ENCODE data around the gene TSPAN9.

Gene TSPAN9

GRCh38 chr12:3145546-3146310 is 68.5 kb downstream of the TSPAN9 start:
- no peak for DNase-seq

GRCh38 chr12:3147260-3147659 is 70.1 kb downstream of the TSPAN9 start:
- no peak for DNase-seq

GRCh38 chr12:3148366-3149000 is 71.3 kb downstream of the TSPAN9 start:
- no peak for DNase-seq

GRCh38 chr12:3149515-3150307 is 72.5 kb downstream of the TSPAN9 start:
- no peak for DNase-seq

GRCh38 chr12:3150308-3150670 is 73.1 kb downstream of the TSPAN9 start:
- DNase-seq, result no peak

GRCh38 chr12:3150931-3151835 is 74.0 kb downstream of the TSPAN9 start:
- no peak for DNase-seq

GRCh38 chr12:3152011-3152511 is 74.9 kb downstream of the TSPAN9 start:
- no peak for DNase-seq

GRCh38 chr12:3152892-3153291 is 75.7 kb downstream of the TSPAN9 start:
- DNase-seq, result no peak

GRCh38 chr12:3154006-3154405 is 76.8 kb downstream of the TSPAN9 start:
- no peak for DNase-seq

- DNase-seq, result no peak
These were observed 78.7 kb downstream of the TSPAN9 start for GRCh38 chr12:3155702-3156370.

GRCh38 chr12:3157581-3158323 is 80.6 kb downstream of the TSPAN9 start:
- no peak for DNase-seq

GRCh38 chr12:3158851-3159465 is 81.8 kb downstream of the TSPAN9 start:
- DNase-seq, result peak; percentile 31

- no peak for DNase-seq
These were observed 82.9 kb downstream of the TSPAN9 start for GRCh38 chr12:3160081-3160480.

GRCh38 chr12:3161861-3162260 is 84.7 kb downstream of the TSPAN9 start:
- no peak for DNase-seq

- no peak for DNase-seq
These were observed 87.4 kb downstream of the TSPAN9 start for GRCh38 chr12:3164454-3165077.

- no peak for DNase-seq
These were observed 88.2 kb downstream of the TSPAN9 start for GRCh38 chr12:3165078-3165980.

- DNase-seq, result no peak
These were observed 90.5 kb downstream of the TSPAN9 start for GRCh38 chr12:3167636-3168035.

GRCh38 chr12:3168223-3169221 is 91.3 kb downstream of the TSPAN9 start:
- peak; percentile 94 for DNase-seq
